ENCODE results near the gene LGR4. TPM values are rescaled to one million over a fixed set of nuclear protein-coding genes. Genes with fewer than 3 reads are reported as not detected.

Gene LGR4
- total and polyA plus RNA-seq, 12 donors = 7.3 to 90.4 (median 38.6) TPM

- H3K4me1 ChIP-seq (replicated peaks in 1 of 2) = no peaks in the 10 kb centered on the region
- intact Hi-C loops (cut with DNase I) = no loop called here
- TF ChIP-seq POLR2A (IDR thresholded peaks at IDR 0.05) (no peak), CTCF (IDR thresholded peaks at IDR 0.05) (no peak)
Observed at GRCh38 chr11:27350511-27350910, 122.1 kb downstream of the LGR4 start.

GRCh38 chr11:27349919-27350318 lies 122.7 kb downstream of the LGR4 start:
- H3K4me3 ChIP-seq = no peak overlapping the region
- H3K36me3 ChIP-seq (replicated peaks in 1 of 2) = no peaks in the 10 kb centered on the region
- WGBS, 4 donors = 92 to 98% (median 96%) methylated on average over 2 of the region's 2 CpGs
- no peak for DNase-seq
- no peak for TF ChIP-seq CTCF (IDR thresholded peaks at IDR 0.05)
- TF ChIP-seq POLR2A (IDR thresholded peaks at IDR 0.05) = no peak
- H3K4me1 ChIP-seq (replicated peaks in 1 of 2) = no peaks in the 10 kb centered on the region
- intact Hi-C loops (cut with DNase I) = no loop called here
- no peaks in the 10 kb centered on the region for H3K27me3 ChIP-seq
- H3K27ac ChIP-seq = no peak overlapping the region
- no peaks in the 10 kb centered on the region for H3K9me3 ChIP-seq (replicated peaks in 1 of 3)

More at GRCh38 chr11:27350511-27350910, 122.1 kb downstream of the LGR4 start:
- Histone ChIP-seq H3K27me3 (no peaks in the 10 kb centered on the region), H3K36me3 (replicated peaks in 1 of 2) (no peaks in the 10 kb centered on the region), H3K4me3 (no peak overlapping the region), H3K27ac (no peak overlapping the region), H3K9me3 (replicated peaks in 1 of 3) (no peaks in the 10 kb centered on the region)
- no peak for DNase-seq

GRCh38 chr11:27348340-27348873 lies 124.2 kb downstream of the LGR4 start:
- Histone ChIP-seq H3K4me3 (no peak overlapping the region), H3K4me1 (replicated peaks in 1 of 2) (no peaks in the 10 kb centered on the region), H3K27ac (no peak overlapping the region), H3K27me3 (no peaks in the 10 kb centered on the region), H3K9me3 (replicated peaks in 1 of 3) (no peaks in the 10 kb centered on the region), H3K36me3 (replicated peaks in 1 of 2) (no peaks in the 10 kb centered on the region)
- intact Hi-C loops (cut with DNase I) = no loop called here
- WGBS, 4 donors = 32 to 40% (median 36%) methylated on average over 3 of the region's 3 CpGs
- TF ChIP-seq CTCF (IDR thresholded peaks at IDR 0.05) = no peak
- no peak for TF ChIP-seq POLR2A (IDR thresholded peaks at IDR 0.05)
- no peak for DNase-seq

GRCh38 chr11:27347359-27348339 lies 124.9 kb downstream of the LGR4 start:
- TF ChIP-seq CTCF (IDR thresholded peaks at IDR 0.05) (no peak), POLR2A (IDR thresholded peaks at IDR 0.05) (no peak)
- DNase-seq = no peak
- WGBS, 4 donors = 42 to 50% (median 43%) methylated on average over 5 of the region's 5 CpGs
- Histone ChIP-seq H3K9me3 (replicated peaks in 1 of 3) (no peaks in the 10 kb centered on the region), H3K4me3 (no peak overlapping the region), H3K4me1 (replicated peaks in 1 of 2) (no peaks in the 10 kb centered on the region), H3K36me3 (replicated peaks in 1 of 2) (no peaks in the 10 kb centered on the region), H3K27me3 (no peaks in the 10 kb centered on the region), H3K27ac (no peak overlapping the region)
- intact Hi-C loops (cut with DNase I) = no loop called here
